GM04504 (cell line): ENCODE results near the gene YBX1.
"Not testable (repeated sequence)": the region's sequence is repeated elsewhere in the genome, so short reads cannot be mapped to it uniquely, and the experiment has no call there.

Experiments used
- DNase-seq: peaks from one replicate; pipeline ENCODE4 v3.0.0-alpha.2; 2012; ENCODE audit warnings: low read depth

The YBX1 gene

DNA sequence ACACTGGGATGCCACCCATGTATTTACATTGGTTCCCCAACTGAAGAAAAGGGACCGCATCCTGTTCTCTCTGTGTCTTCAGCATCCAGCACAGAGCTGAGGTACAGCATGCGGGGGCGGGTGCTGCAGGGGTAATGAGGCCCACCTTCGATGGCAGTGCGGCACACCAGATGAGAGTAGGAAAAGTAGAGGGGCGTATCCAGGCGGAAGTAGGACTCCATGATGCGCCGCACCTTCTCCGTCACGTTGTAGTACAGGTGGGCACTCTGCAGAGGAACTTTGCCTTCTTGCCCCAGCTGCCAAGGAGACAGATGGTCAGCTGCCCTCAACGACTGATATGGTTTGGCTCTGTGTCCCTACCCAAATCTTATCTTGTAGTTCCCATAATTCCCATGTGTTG is 67.8 kb downstream of the YBX1 start:
- no peak for DNase-seq

DNA sequence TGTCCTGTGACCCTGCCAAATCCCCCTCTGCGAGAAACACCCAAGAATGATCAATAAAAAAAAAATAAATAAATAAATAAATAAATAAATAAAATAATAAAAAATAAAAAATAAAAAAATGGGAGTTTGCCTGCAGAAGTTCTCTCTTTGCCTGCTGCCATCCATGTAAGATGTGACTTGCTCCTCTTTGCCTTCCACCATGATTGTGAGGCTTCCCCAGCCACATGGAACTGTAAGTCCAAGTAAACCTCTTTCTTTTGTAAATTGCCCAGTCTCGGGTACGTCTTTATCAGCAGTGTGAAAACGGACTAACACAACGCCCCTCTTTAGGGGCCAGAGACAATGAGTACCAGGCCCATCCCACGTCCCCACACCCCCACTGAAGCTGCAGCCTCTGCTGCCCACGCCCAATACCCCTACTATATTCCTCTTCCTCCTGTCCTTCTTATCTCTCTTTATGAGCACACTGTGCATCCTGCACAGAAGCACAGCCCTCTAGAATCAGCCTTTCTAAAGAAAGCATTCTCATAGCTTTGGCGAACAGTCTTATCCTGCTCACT is 69.4 kb downstream of the YBX1 start:
- not testable (repeated sequence) for DNase-seq

DNA sequence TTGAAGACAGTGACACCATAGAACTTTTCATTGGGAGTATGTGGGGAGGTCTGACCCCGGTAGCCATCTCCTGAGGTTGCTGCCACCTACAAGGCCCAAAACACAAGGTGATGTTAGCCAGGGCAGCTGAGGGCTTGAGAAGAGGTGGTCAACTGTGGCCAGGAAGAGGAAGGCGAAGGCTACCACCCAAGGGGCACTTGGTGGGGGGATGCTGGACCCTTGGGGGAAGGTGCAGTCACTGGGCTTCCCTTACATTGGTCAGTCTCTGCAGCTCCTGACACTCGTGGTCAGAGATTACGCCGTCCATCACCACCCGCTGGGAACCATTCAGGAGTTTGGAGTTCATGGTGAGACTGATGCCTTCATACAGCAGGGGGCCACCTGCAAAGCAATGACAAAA is 70.1 kb downstream of the YBX1 start:
- no peak for DNase-seq

GRCh38 chr1:42753070-42753469 is 70.9 kb downstream of the YBX1 start:
- DNase-seq: no peak
